ENCODE data around the gene PRR14. TPM values are rescaled to one million over a fixed set of nuclear protein-coding genes. Genes with fewer than 3 reads are reported as not detected.
"Not testable (repeated sequence)": the region's sequence is repeated elsewhere in the genome, so short reads cannot be mapped to it uniquely, and the experiment has no call there.

Gene PRR14
- total RNA-seq, 1 experiment from 2014 or later, result 4.8 TPM

GRCh38 chr16:30700971-30701370 is 50.2 kb downstream of the PRR14 start:
- H3K27me3 ChIP-seq (ENCODE audit: control insufficient read depth, insufficient read depth, low read length), result peaks cover 14% of the 10 kb centered on the region
- H3K36me3 ChIP-seq (replicated peaks; ENCODE audit: control insufficient read depth, insufficient read depth, low read length), result peaks cover 19% of the 10 kb centered on the region
- DNase-seq, result no peak
- no peak overlapping the region for H3K4me3 ChIP-seq (ENCODE audit: insufficient read depth, low read depth, low read length)

- H3K36me3 ChIP-seq (replicated peaks; ENCODE audit: control insufficient read depth, insufficient read depth, low read length), result peaks cover 33% of the 10 kb centered on the region
- not testable (repeated sequence) for DNase-seq; H3K27me3 ChIP-seq (ENCODE audit: control insufficient read depth, insufficient read depth, low read length); H3K4me3 ChIP-seq (ENCODE audit: insufficient read depth, low read depth, low read length)
These were observed 52.3 kb downstream of the PRR14 start for GRCh38 chr16:30703071-30703470.

GRCh38 chr16:30703971-30704370 is 53.2 kb downstream of the PRR14 start:
- no peak overlapping the region for H3K4me3 ChIP-seq (ENCODE audit: insufficient read depth, low read depth, low read length)
- H3K27me3 ChIP-seq (ENCODE audit: control insufficient read depth, insufficient read depth, low read length), result no peaks in the 10 kb centered on the region
- DNase-seq, result no peak
- H3K36me3 ChIP-seq (replicated peaks; ENCODE audit: control insufficient read depth, insufficient read depth, low read length), result peaks cover 35% of the 10 kb centered on the region

Other genes with a start within 250 kb of the PRR14 start
- 10.6 and 13.5 TPM in 2 replicates for gene ZNF771, start 243.4 kb upstream of the PRR14 start, total RNA-seq (2014; rRNA removed; shearing (Covaris generic))
- gene DCTPP1, start 220.9 kb upstream of the PRR14 start, total RNA-seq (2014; rRNA removed; shearing (Covaris generic)), result 56.4 and 74.2 TPM in 2 replicates
- 8.2 and 9.8 TPM in 2 replicates for gene SEPHS2, start 205.1 kb upstream of the PRR14 start, total RNA-seq (2014; rRNA removed; shearing (Covaris generic))
- 0.03 and 0.11 TPM in 2 replicates for gene ITGAL, start 178.2 kb upstream of the PRR14 start, total RNA-seq (2014; rRNA removed; shearing (Covaris generic))
- 55.2 and 55.3 TPM in 2 replicates for gene ZNF768, start 124.4 kb upstream of the PRR14 start, total RNA-seq (2014; rRNA removed; shearing (Covaris generic))
- 14.5 and 16.2 TPM in 2 replicates for gene ZNF747, start 116.1 kb upstream of the PRR14 start, total RNA-seq (2014; rRNA removed; shearing (Covaris generic))
- gene ZNF764, start 92.6 kb upstream of the PRR14 start, total RNA-seq (2014; rRNA removed; shearing (Covaris generic)), result 10.2 and 13.8 TPM in 2 replicates
- 3.0 and 8.5 TPM in 2 replicates for gene ZNF688, start 79.2 kb upstream of the PRR14 start, total RNA-seq (2014; rRNA removed; shearing (Covaris generic))
- gene ZNF785, start 65.3 kb upstream of the PRR14 start, total RNA-seq (2014; rRNA removed; shearing (Covaris generic)), result 2.8 and 8.5 TPM in 2 replicates
- gene ZNF689, start 40.6 kb upstream of the PRR14 start, total RNA-seq (2014; rRNA removed; shearing (Covaris generic)), result 17.3 and 18.7 TPM in 2 replicates
- 11.5 and 13.4 TPM in 2 replicates for gene FBRS, start 7.5 kb downstream of the PRR14 start, total RNA-seq (2014; rRNA removed; shearing (Covaris generic))
- gene SRCAP, start 48.2 kb downstream of the PRR14 start, total RNA-seq (2014; rRNA removed; shearing (Covaris generic)), result 7.4 and 12.1 TPM in 2 replicates
- 27.0 and 32.0 TPM in 2 replicates for gene PHKG2, start 97.5 kb downstream of the PRR14 start, total RNA-seq (2014; rRNA removed; shearing (Covaris generic))
- gene CFAP119, start 111.1 kb downstream of the PRR14 start, total RNA-seq (2014; rRNA removed; shearing (Covaris generic)), result 1.5 and 2.1 TPM in 2 replicates
- gene RNF40, start 111.4 kb downstream of the PRR14 start, total RNA-seq (2014; rRNA removed; shearing (Covaris generic)), result 72.6 and 72.9 TPM in 2 replicates
- 15.1 and 16.0 TPM in 2 replicates for gene ZNF629, start 136.2 kb downstream of the PRR14 start, total RNA-seq (2014; rRNA removed; shearing (Covaris generic))
- 16.4 and 35.5 TPM in 2 replicates for gene BCL7C, start 243.1 kb downstream of the PRR14 start, total RNA-seq (2014; rRNA removed; shearing (Covaris generic))
- 2.0 TPM in 2 replicates for gene CTF1, start 245.7 kb downstream of the PRR14 start, total RNA-seq (2014; rRNA removed; shearing (Covaris generic))